GM19025 (cell line): Measurements from ENCODE around the gene KANK4.
"Not testable (repeated sequence)": the region's sequence is repeated elsewhere in the genome, so short reads cannot be mapped to it uniquely, and the experiment has no call there.

Source experiments
- ATAC-seq: cut with Tn5 transposase; IDR thresholded peaks from one replicate; pipeline ENCODE4 v1.9.1; 2021; ENCODE audit warnings: mild to moderate bottlenecking, low read depth, moderate library complexity; ENCODE audit not compliant: unreplicated experiment

The KANK4 gene

DNA sequence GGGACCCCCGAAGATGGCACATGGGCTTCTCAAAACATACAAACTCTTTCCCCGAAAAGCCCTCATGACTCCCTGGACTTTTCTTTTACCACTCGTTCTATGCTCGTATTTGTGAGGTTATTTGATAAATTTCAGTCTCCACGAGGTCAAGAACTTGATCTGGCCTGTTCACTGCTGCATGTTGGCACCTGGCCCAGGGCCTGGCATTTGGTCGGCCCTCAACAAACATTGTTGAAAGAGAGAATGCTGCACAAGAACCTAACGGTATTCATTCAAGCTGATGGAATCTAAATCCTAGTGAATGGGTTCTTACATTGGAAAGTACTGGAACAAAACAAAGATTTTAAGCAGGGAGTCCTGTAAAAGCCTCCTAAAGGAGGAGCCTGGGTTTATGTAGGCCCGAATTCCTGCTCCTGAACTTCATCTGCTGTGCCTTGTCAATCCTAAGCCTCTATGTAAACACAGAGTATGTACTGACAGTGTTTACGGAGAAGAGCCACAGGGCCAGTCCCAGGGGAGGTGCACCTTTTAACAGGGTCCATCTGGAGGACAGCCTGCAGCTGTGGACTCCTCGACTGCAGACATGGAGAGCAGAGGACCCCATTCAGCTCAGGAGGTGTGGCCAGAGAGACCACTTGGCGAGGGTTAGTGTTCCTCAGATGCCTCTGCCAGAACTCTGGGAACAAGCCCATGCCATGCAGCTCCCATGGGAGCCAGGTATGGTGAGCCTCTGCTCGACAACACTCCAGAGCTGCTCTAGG, 77.7 kb downstream of the KANK4 start:
- no peak for ATAC-seq

DNA sequence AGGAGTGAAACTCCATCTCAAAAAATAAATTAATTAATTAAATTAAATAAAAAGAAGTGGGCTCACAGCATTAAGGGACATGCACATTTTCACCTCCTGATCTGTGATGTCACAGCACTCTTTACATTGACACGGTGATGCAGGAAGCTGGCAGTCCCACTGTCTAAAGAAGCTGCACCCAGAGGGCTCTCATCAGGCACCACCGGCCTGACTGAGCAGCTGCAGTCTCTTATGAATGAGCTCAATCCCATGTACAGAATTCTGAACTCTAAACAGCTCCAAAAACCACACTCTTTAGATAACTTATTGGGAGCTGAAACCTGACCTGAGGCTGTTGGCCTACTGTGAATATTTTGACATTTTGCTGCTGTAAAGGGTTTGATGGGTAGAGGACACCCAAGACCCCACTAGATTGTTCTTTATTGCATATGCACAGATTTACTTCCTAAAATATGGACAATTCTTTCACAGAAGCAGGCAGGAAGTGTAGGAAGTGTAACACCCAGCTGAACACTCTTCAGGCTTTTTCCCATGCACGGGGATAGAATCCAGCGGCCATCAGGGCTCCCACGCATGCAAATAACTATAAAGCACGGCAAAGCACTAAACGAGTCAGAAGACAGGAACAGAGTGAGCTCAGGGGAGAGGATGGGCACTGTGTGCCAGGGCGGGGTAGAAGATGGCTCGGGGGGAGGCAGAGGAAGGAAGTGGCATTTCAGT, 78.4 kb downstream of the KANK4 start:
- ATAC-seq = no peak

DNA sequence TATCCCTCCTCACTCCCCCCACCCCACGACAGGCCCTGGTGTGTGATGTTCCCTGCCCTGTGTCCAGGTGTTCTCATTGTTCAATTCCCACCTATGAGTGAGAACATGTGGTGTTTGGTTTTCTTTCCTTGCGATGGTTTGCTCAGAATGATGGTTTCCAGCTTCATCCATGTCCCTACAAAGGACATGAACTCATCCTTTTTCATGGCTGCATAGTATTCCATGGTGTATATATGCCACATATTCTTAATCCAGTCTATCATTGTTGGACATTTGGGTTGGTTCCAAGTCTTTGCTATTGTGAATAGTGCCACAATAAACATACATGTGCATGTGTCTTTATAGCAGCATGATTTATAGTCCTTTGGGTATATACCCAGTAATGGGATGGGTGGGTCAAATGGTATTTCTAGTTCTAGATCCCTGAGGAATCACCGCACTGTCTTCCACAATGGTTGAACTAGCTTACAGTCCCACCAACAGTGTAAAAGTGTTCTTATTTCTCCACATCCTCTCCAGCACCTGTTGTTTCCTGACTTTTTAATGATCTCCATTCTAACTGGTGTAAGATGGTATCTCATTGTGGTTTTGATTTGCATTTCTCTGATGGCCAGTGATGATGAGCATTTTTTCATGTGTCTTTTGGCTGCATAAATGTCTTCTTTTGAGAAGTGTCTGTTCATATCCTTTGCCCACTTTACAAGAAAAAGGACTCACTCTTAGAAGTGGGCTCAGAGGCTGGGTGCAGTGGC, 79.4 kb downstream of the KANK4 start:
- not testable (repeated sequence) for ATAC-seq

DNA sequence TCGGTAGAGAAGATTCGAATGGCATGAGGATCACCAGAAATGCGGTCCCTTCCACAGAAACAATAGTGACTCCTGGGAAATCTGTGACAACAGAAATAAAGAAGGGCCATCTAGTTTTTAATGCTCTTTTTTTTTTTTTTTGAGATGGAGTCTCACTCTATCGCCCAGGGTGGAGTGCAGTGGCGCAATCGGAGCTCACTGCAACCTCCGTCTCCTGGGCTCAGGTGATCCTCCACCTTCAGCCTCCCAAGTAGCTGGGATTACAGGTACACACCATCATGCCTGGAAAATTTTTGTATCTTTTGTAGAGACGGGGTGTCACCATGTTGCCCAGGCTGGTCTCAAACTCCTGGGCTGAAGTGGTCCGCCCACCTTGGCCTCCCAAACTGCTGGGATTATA, 80.7 kb downstream of the KANK4 start:
- no peak for ATAC-seq

DNA sequence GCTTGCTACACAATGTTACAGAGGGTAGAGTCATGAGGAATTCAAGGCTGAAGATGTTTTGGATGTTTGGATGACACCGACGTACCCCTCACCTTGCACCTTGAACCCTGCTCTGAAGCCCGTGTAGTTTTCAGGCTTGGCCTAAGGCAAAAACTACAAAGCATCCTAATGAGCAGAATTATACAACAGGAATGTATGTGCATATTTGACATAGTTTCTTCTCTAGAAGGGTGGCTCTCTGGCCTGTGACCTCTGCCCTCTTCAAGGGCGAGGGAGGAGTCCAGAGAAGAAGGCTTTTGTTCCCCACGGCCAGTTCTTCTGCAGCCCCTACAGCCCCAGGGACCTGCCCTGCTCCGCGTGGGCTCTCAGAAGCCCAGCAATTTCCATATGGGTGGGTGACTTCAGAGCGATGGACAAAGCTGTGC, 81.3 kb downstream of the KANK4 start:
- no peak for ATAC-seq

GRCh38 chr1:62237361-62237760, 81.9 kb downstream of the KANK4 start:
- ATAC-seq = no peak

GRCh38 chr1:62235576-62235975, 83.7 kb downstream of the KANK4 start:
- ATAC-seq = no peak

DNA sequence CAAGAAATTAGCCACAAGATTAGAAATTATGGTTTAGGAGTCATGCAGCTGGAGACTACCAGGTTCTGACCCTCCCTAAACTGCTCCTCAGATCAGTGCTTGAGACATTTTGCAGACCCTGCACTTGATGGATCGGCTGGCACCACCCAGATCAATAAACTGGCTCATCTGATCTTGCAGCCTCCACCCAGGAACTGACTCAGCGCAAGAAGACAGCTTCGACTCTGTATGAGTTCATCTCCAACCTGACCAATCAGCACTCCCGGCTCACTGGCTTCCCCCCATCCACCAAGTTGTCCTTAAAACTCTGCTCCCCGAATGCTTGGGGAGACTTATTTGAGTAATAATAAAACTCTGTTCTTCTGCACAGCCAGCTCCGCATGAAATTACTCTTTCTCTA, 84.5 kb downstream of the KANK4 start:
- ATAC-seq = no peak

DNA sequence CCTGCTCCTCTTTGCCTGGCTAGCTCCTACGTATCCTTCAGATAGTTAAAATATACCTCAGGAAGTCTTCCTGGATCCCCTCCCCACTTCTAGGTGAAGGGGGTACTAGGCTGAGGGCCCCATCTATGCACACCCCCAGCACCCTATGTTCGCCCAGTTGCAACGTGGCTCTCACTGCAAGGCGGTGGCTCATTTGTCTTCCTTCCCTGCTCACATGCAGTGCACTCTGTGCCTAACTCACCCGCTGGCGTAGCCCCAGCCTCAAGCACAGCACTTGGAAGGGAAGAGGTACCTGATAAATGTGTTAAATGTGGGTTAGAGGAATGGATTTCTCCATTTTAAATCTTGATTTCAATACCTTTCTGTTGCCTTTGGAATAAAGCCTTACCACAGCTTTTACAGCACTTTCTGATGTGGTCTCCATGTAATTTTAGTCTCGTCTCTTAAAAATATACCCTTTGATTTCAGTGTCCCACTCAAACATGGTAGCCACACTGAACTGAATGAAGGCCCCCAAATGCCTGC, 85.2 kb downstream of the KANK4 start:
- ATAC-seq = no peak

DNA sequence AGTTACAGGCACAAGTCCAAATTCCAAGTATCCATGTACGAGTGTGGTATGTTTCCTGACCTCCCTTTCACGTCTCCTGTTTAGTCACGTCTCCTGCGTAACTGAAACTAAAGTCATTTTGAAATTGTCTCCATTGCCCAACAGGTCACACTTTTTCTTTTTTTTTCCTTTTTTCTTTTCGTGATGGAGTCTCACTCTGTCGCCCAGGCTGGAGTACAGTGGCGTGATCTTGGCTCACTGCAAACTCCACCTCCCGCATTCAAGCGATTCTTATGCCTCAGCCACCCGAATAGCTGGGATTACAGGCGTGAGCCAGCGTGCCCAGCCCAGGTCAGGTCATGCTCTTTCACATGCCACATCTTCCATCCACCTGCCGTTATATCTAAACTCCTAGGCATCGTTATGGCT, 86.4 kb downstream of the KANK4 start:
- no peak for ATAC-seq

GRCh38 chr1:62230718-62231117, 88.5 kb downstream of the KANK4 start:
- no peak for ATAC-seq

DNA sequence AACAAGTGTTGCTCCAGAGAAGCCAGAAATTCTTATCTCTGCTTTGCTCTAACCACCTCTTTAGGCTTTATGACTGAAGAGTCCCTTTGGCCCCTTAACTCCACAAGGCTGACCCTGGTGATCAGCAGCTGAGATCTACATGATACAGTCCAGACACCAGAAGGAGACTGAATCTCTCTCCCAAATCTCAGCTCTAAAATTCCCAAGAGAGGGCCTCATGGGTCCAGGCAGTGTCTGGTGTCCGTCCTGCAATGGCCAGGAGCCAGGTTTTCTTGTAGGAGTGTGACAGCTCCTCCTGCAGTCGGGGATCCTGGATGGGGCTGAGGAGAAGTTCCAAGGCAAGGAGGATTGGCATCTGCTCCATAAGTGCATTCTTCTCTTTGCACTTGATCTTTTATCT, 89.3 kb downstream of the KANK4 start:
- ATAC-seq = no peak

DNA sequence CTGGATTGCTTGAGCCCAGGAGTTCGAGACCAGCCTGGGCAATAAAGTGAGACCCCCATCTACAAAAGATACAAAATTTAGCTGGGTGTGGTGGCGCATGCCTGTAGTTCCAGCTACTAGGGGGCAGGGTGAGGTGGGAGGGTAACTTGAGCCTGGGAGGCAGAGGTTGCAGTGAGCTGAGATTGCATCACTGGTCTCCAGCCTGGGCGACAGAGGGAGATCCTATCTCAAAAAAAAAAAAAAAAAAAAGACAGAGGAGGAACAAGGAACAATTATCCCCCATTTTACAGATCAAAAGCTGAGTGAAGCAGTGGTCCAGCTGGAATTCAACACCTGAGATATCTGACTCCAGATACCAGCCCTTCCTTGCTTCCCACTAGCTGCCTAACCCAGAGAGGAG, 89.8 kb downstream of the KANK4 start:
- no peak for ATAC-seq

DNA sequence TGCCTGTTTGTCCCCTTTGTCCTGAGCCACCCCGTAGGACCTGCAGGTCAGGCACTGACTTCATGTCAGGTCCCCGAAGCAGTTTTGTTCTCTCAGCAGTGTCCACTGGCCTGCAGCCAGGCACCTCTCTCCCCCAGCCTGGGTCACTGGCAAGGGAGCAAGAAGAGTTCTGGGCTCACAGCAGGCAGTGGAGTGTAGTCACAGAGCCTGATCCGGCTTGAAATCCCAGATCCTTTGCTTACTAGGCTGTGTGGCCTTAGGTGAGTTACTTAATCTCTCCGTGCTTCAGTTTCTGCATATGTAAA, 90.4 kb downstream of the KANK4 start:
- no peak for ATAC-seq

- ATAC-seq = no peak
Observed at GRCh38 chr1:62228136-62228882, 90.9 kb downstream of the KANK4 start.

GRCh38 chr1:62227496-62227895, 91.7 kb downstream of the KANK4 start:
- ATAC-seq = no peak

DNA sequence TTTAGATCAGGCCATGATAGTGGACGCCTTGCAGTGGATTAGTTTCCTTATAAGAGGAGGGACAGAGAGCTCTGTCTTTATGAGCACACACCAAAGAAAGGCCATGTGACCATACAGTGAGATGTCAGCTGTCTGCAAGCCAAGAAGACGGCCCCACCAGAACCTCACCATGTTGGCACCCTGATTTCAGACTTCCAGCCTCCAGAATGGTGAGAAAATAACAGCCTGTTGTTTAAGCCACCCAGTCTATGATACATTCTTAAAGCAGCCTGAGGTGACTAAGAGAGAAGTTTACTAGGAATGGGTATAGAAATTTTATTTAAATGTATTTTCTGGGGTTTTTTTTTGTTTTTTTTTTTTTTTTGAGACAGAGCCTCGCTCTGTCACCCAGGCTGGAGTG, 95.1 kb downstream of the KANK4 start:
- ATAC-seq = no peak

GRCh38 chr1:62222321-62222720, 96.9 kb downstream of the KANK4 start:
- no peak for ATAC-seq

DNA sequence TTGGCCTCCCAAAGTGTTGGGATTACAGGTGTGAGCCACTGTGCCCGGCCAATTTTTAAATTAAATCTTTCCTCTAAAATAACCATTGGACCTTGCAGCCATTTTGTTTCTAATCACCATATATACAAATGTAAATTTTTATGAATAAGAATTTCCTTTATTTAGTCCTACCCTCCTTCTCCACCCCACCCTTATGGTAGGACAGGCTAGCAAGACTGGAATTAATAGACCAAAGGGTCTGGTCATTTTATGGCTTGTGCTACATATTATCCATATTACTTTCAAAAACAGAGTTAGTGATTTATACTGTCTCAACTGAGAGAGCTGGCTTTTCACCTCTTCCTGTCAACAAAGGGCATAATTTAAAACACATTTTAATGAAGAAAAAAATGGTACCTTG, 98.1 kb downstream of the KANK4 start:
- no peak for ATAC-seq

DNA sequence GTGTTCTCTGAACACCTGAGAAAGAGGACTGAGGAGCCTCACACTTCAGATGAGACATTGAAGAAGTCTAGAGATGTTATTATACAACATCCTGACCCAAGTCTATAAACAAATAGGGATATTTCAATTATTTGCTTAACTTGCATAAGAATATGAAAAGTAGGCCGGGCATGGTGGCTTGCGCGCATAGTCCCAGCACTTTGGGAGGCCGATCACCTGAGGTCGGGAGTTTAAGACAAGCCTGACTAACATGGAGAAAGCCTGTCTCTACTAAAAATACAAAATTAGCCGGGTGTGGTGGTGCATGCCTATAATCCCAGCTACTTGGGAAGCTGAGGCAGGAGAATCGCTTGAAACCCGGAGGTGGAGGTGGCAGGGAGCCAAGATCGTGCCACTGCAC, 98.8 kb downstream of the KANK4 start:
- ATAC-seq = not testable (repeated sequence)

DNA sequence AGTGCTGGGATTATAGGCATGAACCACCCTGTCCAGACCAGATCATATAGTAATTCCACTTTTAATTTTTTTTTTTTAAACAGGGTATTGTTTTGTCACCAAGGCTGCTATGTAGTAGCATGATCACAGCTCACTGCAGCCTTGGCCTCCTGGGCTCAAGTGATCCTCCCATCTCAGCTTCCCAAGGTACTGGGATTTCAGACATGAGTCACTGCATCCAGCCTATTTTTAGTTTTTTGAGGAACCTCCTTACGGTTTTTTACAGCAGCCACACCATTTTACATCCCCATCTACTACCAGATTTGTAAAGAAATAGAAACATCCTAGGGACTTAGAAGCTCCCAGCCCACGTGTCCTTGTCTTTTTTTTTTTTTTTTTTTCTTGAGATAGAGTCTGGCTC, 100.6 kb downstream of the KANK4 start:
- no peak for ATAC-seq
